ENCODE data around the gene PIGZ. TPM values are rescaled to one million over a fixed set of nuclear protein-coding genes. Genes with fewer than 3 reads are reported as not detected.

PIGZ gene
- total and polyA plus RNA-seq, 2 donors from 2014 or later, result 1.4 to 3.5 TPM

- H3K4me3 ChIP-seq (ENCODE audit: low read length in 3 of 3), result no peak overlapping the region
- no peak overlapping the region for H3K27ac ChIP-seq (ENCODE audit: low read depth in 2 of 2, low read length in 2 of 2)
- no peaks in the 10 kb centered on the region for H3K9me3 ChIP-seq (ENCODE audit: control insufficient read depth in 2 of 3, insufficient read depth in 1 of 3, low read length in 3 of 3)
- H3K9ac ChIP-seq (ENCODE audit: low read length in 3 of 3), result no peak overlapping the region
- TF ChIP-seq CTCF (IDR thresholded peaks at IDR 0.05; ENCODE audit: borderline replicate concordance, extremely low read depth, insufficient read depth), result no peak
- intact Hi-C loops (cut with DNase I), result no loop called here
- H3K36me3 ChIP-seq (ENCODE audit: control insufficient read depth in 2 of 3, insufficient read depth in 3 of 3, low read length in 3 of 3), result no peaks in the 10 kb centered on the region
- H3K27me3 ChIP-seq (ENCODE audit: control insufficient read depth, insufficient read depth, low read length), result no peaks in the 10 kb centered on the region
- no peak for FAIRE-seq
- DNase-seq, result peak in 2 of 5 donors; percentile 33 to 54
- H3K4me1 ChIP-seq (ENCODE audit: control insufficient read depth in 2 of 3, insufficient read depth in 2 of 3, low read depth in 1 of 3, low read length in 3 of 3), result no peaks in the 10 kb centered on the region
Measured at GRCh38 chr3:196991581-196992460, 23.2 kb upstream of the PIGZ start.

GRCh38 chr3:196990601-196991007 is 22.0 kb upstream of the PIGZ start:
- Histone ChIP-seq H3K36me3 (ENCODE audit: control insufficient read depth in 2 of 3, insufficient read depth in 3 of 3, low read length in 3 of 3) (no peaks in the 10 kb centered on the region), H3K4me3 (ENCODE audit: low read length in 3 of 3) (no peak overlapping the region), H3K9me3 (ENCODE audit: control insufficient read depth in 2 of 3, insufficient read depth in 1 of 3, low read length in 3 of 3) (no peaks in the 10 kb centered on the region), H3K27me3 (ENCODE audit: control insufficient read depth, insufficient read depth, low read length) (no peaks in the 10 kb centered on the region), H3K27ac (ENCODE audit: low read depth in 2 of 2, low read length in 2 of 2) (no peak overlapping the region), H3K9ac (ENCODE audit: low read length in 3 of 3) (no peak overlapping the region), H3K4me1 (ENCODE audit: control insufficient read depth in 2 of 3, insufficient read depth in 2 of 3, low read depth in 1 of 3, low read length in 3 of 3) (no peaks in the 10 kb centered on the region)
- no peak for FAIRE-seq
- no peak for TF ChIP-seq CTCF (IDR thresholded peaks at IDR 0.05; ENCODE audit: borderline replicate concordance, extremely low read depth, insufficient read depth)
- intact Hi-C loops (cut with DNase I), result no loop called here
- DNase-seq, result peak in 2 of 5 donors; percentile 31 to 48

GRCh38 chr3:196989721-196990262 is 21.2 kb upstream of the PIGZ start:
- Histone ChIP-seq H3K36me3 (ENCODE audit: control insufficient read depth in 2 of 3, insufficient read depth in 3 of 3, low read length in 3 of 3) (no peaks in the 10 kb centered on the region), H3K4me1 (ENCODE audit: control insufficient read depth in 2 of 3, insufficient read depth in 2 of 3, low read depth in 1 of 3, low read length in 3 of 3) (no peaks in the 10 kb centered on the region), H3K27ac (ENCODE audit: low read depth in 2 of 2, low read length in 2 of 2) (no peak overlapping the region), H3K4me3 (ENCODE audit: low read length in 3 of 3) (no peak overlapping the region), H3K27me3 (ENCODE audit: control insufficient read depth, insufficient read depth, low read length) (no peaks in the 10 kb centered on the region), H3K9ac (ENCODE audit: low read length in 3 of 3) (no peak overlapping the region), H3K9me3 (ENCODE audit: control insufficient read depth in 2 of 3, insufficient read depth in 1 of 3, low read length in 3 of 3) (no peaks in the 10 kb centered on the region)
- intact Hi-C loops (cut with DNase I), result no loop called here
- no peak for FAIRE-seq
- no peak for TF ChIP-seq CTCF (IDR thresholded peaks at IDR 0.05; ENCODE audit: borderline replicate concordance, extremely low read depth, insufficient read depth)
- DNase-seq, result peak in 1 of 5 donors; percentile 35

All from kidney (tissue), 14 donors.